Keratinocyte (primary cell): ENCODE results near the gene MN1. TPM values are rescaled to one million over a fixed set of nuclear protein-coding genes. Genes with fewer than 3 reads are reported as not detected.

ENCODE experiments used
- DNase-seq: peaks from one replicate; pipeline ENCODE4 v3.0.0-alpha.2; 2011; ENCODE audit warnings: low read depth, missing footprints, low spot score
- FAIRE-seq: peaks from 2 replicates; lab custom pipeline; 2011; peaks lifted over from hg19 to GRCh38; lab: Jason Lieb, UNC
- H2AFZ ChIP-seq: 2 replicates; pipeline ENCODE4 v1.6.0; 2012; ENCODE audit warnings: low read length, control low read depth, inconsistent platforms; ENCODE audit not compliant: control insufficient read depth
- H3K27ac ChIP-seq: 2 replicates; pipeline ENCODE4 v1.5.1; 2011; ENCODE audit warnings: low read length; ENCODE audit not compliant: control insufficient read depth, insufficient read depth
- H3K27me3 ChIP-seq: 3 replicates; pipeline ENCODE4 v1.6.0; 2011; ENCODE audit warnings: low read length; ENCODE audit not compliant: control insufficient read depth, insufficient read depth; ENCODE audit errors: extremely low read depth
- H3K36me3 ChIP-seq, 2 experiments: 2 replicates in 1 of 2; 3 replicates in 1 of 2; pipeline ENCODE4 v1.5.1; 2011; ENCODE audit warnings: low read length in 2 of 2, mild to moderate bottlenecking in 1 of 2; ENCODE audit not compliant: control insufficient read depth in 2 of 2, insufficient read depth in 2 of 2; ENCODE audit errors: extremely low read depth in 1 of 2
- H3K4me1 ChIP-seq: 3 replicates; pipeline ENCODE4 v1.5.1; 2011; ENCODE audit warnings: low read length; ENCODE audit not compliant: control insufficient read depth, insufficient read depth; ENCODE audit errors: extremely low read depth
- H3K4me2 ChIP-seq: 3 replicates; pipeline ENCODE4 v1.6.0; 2011; ENCODE audit warnings: low read depth, low read length; ENCODE audit not compliant: control insufficient read depth, insufficient read depth; ENCODE audit errors: extremely low read depth
- H3K4me3 ChIP-seq, 3 experiments: fragments of 200-600 bp in 1 of 3; sonication (generic) in 1 of 3; 2 replicates in 2 of 3; 3 replicates in 1 of 3; pipeline ENCODE4 v1.5.1; 2011 to 2016; ENCODE audit warnings: low read length in 3 of 3, mild to moderate bottlenecking in 3 of 3, control low read depth in 2 of 3, inconsistent platforms in 1 of 3, low read depth in 1 of 3, mixed read lengths in 1 of 3, mixed run types in 1 of 3, moderate library complexity in 1 of 3; ENCODE audit not compliant: control insufficient read depth in 2 of 3, insufficient read depth in 2 of 3; ENCODE audit errors: extremely low read depth in 1 of 3
- H3K79me2 ChIP-seq: 2 replicates; pipeline ENCODE4 v1.6.0; 2012; ENCODE audit warnings: low read length; ENCODE audit not compliant: control insufficient read depth, insufficient read depth
- H3K9ac ChIP-seq: 3 replicates; pipeline ENCODE4 v1.6.0; 2011; ENCODE audit warnings: low read length; ENCODE audit not compliant: control insufficient read depth, insufficient read depth; ENCODE audit errors: extremely low read depth
- H3K9me1 ChIP-seq: 3 replicates; pipeline ENCODE4 v1.6.0; 2011; ENCODE audit warnings: low read length; ENCODE audit not compliant: control insufficient read depth, insufficient read depth; ENCODE audit errors: extremely low read depth
- H3K9me3 ChIP-seq: 2 replicates; pipeline ENCODE4 v1.5.1; 2012; ENCODE audit warnings: low read depth, low read length; ENCODE audit not compliant: control insufficient read depth
- H4K20me1 ChIP-seq: 3 replicates; pipeline ENCODE4 v1.6.0; 2011; ENCODE audit warnings: low read length; ENCODE audit not compliant: control insufficient read depth, insufficient read depth; ENCODE audit errors: extremely low read depth
- CTCF ChIP-seq, 3 experiments: IDR thresholded peaks in 1 of 3; conservative IDR thresholded peaks in 1 of 3; optimal IDR thresholded peaks in 1 of 3; 2 replicates in 2 of 3; 3 replicates in 1 of 3; pipeline versions ENCODE3 to v1.5.1; 2011; ENCODE audit warnings: low read length in 3 of 3, mild to moderate bottlenecking in 3 of 3, moderate library complexity in 2 of 3, control low read depth in 1 of 3, inconsistent platforms in 1 of 3; ENCODE audit not compliant: insufficient read depth in 2 of 3; ENCODE audit errors: extremely low read depth in 1 of 3
- EZH2 ChIP-seq: IDR thresholded peaks from one replicate; pipeline ENCODE4 v1.6.1; 2012; ENCODE audit warnings: inconsistent platforms, mild to moderate bottlenecking, low read length, moderate library complexity
- dilution Hi-C: fragments of 300-500 bp; cut with MboI; formaldehyde crosslinking; loops from one replicate; pipeline ENCODE4 v1.7.0; 2020; ENCODE audit warnings: low sequenced_read_pairs; ENCODE audit not compliant: extremely low pct_ligation_motif_present
- polyA plus RNA-seq, 5 experiments: library from polyadenylated mRNA; depleted of rRNA in 3 of 5; stranded (reverse) in 3 of 5; stranded (forward) in 1 of 5; unstranded in 1 of 5; fragments of >200 nt; gene quantifications; 1 replicate in 1 of 5; 2 replicates in 3 of 5; 3 replicates in 1 of 5; pipeline versions ENCODE4 v1.2.1 to v1.2.3, GENCODE V29; 2011 to 2012; ENCODE audit warnings: missing spikeins in 2 of 5, low read depth in 1 of 5, low replicate concordance in 1 of 5

The MN1 gene
- polyA plus RNA-seq, 1 donor (not counting 4 experiments of a cell fraction or from before 2014, with no cell fraction given): 2.2 TPM

DNA sequence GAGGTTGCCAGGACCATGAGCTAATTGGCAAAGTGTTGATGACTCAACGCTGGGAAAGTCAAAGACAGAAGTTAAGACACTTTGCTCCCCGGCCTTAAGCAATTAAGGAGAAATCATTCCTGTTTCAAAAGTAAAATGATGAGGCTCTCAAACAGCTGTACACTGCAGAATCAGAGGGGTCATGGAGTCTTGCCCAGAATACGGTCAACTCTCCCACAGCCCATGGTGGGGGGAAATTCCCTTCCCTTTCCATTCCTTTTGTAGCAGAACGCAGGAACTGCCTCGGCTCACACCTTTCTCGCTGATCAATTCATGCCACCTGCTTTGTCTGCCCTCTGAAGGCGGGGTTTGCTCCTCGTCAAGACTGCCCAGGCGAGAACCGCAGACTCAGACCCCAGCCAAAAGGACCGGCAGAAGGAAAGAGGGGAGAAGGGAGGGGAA lies 52.8 kb downstream of the MN1 start:
- no peak for DNase-seq
- Histone ChIP-seq H3K4me2 (peak overlapping the region; percentile 70), H3K9me1 (no peaks in the 10 kb centered on the region), H2AFZ (no peak overlapping the region), H3K27me3 (no peaks in the 10 kb centered on the region), H3K4me1 (peaks cover 40% of the 10 kb centered on the region), H3K36me3 (peaks cover 0 to 10% of the 10 kb centered on the region in 2 experiments), H3K79me2 (no peaks in the 10 kb centered on the region), H3K27ac (peak overlapping the region; percentile 21), H4K20me1 (no peaks in the 10 kb centered on the region), H3K9me3 (no peaks in the 10 kb centered on the region), H3K4me3 (peak overlapping the region in 1 of 3 experiments; percentile 22), H3K9ac (peak overlapping the region; percentile 45)
- peak; percentile 73 for FAIRE-seq
- dilution Hi-C loops: no loop called here
- TF ChIP-seq CTCF (optimal IDR thresholded peaks at IDR 0.05 in 1 of 3, IDR thresholded peaks at IDR 0.05 in 1 of 3, conservative IDR thresholded peaks at IDR 0.05 in 1 of 3; ENCODE audit: extremely low read depth in 1 of 3, insufficient read depth in 2 of 3, low read length in 3 of 3) (peak in 1 of 3 experiments; percentile 7), EZH2 (no peak)

DNA sequence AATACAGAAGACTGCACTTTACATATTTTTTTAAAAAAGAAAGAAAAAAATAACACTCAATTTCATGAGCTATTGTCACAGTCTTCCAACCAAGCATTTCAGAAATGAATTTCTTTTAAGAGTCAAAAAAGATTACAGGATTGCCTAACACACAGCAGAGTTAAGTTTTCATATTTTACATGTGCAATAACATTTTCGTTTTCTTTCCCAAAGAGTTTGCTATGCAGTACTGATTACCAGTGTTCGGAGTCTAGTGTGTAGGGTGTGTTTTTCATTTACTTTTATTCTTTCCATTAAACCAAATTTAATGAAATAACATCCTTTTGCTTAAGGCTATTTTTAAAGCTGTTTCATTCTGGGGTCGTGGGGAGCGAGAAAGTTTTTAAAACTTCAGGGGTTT lies 53.2 kb downstream of the MN1 start:
- H2AFZ ChIP-seq: no peak overlapping the region
- dilution Hi-C loops: no loop called here

More for the DNA sequence above, 53.2 kb downstream of the MN1 start:
- H3K4me3 ChIP-seq: no peak overlapping the region
- FAIRE-seq (no peak), DNase-seq (no peak)
- H3K9ac ChIP-seq: no peak overlapping the region
- H3K4me1 ChIP-seq: peaks cover 36% of the 10 kb centered on the region
- peak overlapping the region; percentile 70 for H3K4me2 ChIP-seq
- H3K79me2 ChIP-seq: no peaks in the 10 kb centered on the region
- H3K9me1 ChIP-seq: no peaks in the 10 kb centered on the region
- no peaks in the 10 kb centered on the region for H3K27me3 ChIP-seq
- no peak for TF ChIP-seq CTCF (optimal IDR thresholded peaks at IDR 0.05 in 1 of 3, IDR thresholded peaks at IDR 0.05 in 1 of 3, conservative IDR thresholded peaks at IDR 0.05 in 1 of 3; ENCODE audit: extremely low read depth in 1 of 3, insufficient read depth in 2 of 3, low read length in 3 of 3)
- TF ChIP-seq EZH2: no peak
- no peaks in the 10 kb centered on the region for H4K20me1 ChIP-seq
- peak overlapping the region; percentile 21 for H3K27ac ChIP-seq
- H3K36me3 ChIP-seq: peaks cover 0 to 10% of the 10 kb centered on the region in 2 experiments
- no peaks in the 10 kb centered on the region for H3K9me3 ChIP-seq
